ENCODE data around the gene ABLIM2. TPM values are rescaled to one million over a fixed set of nuclear protein-coding genes. Genes with fewer than 3 reads are reported as not detected.
A peak's percentile ranks its signal among the peaks of the same experiment; 100 is the strongest.

Gene ABLIM2
- total RNA-seq, 1 experiment from 2014 or later = under 0.01 TPM

DNA sequence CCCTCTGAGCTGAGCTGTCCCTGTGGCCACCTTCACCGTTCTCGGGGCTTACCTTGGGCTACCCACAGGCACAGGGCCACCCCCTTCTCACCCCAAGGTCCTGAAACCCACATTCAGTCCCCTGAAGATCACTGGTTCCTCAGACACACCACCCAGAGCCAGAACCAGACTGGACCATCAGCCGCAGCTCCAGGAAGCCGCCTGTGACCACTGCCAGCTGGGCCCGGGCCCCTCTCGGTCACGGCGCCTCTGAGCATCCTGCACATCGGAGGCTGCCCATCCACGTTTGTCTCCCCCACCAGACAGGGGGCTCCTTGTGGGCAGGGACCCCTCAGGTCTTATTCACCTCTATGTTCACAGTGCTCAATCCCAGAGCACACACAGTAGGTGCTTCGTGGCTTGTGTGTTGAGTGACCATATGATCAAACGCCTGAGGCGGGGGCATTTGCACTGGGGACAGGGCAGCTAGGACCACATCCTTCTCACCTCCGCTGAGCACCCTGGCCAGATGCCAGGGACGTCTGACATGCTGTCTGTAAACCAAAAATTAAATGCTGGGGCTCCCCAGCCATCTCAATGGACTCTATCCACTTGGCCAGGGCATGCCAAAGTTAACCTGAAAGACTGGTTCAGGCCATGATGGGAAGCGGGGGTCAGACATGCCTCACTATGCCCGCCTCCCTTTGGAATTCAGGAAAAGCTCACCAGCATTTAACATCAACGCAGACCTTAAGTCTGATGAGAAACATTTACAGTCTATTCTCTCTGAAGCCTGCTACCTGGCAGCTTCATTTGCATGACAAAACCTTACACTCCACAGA lies 109.5 kb downstream of the ABLIM2 start:
- DNase-seq (ENCODE audit: low read depth) = no peak

DNA sequence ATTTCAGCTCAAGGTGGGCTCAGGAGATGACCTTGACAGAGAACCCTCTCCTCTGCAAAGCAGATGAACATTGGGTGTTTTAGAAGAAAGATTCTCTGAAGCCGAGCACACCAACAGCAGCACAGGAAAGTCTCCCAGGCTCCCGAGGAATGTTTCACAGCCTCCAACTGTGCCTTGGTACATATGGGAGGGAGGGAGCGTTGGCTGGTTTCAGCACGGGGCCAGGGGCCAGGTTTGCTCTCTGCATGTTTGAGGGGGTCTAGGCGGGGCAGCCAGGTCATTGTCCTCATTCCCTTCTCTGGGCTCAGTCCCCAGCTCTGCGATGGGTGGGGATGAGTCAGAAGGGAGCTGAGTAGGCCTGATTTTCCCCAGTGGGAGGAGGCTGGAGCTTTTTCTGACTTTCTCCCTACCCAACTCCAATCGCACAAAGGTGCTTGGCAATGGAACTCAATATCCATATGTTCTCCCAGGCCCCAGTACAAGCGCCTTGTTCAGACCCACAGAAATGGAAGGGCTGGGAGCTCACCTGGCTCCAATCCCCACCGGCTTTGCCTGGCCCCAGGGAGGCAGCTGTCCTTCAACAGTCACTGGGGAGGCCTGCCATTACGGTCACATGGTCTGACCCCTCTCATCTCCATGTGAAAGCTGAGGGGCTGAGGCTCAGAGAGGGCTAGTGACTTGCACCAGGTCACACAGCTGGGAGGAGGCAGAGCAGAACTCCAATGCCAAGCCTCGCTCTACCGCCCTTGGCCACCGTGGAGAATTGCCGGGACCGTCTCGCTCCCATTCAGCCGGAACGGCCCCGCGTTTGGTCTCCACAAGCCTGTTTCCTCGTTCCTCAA lies 110.6 kb downstream of the ABLIM2 start:
- DNase-seq (ENCODE audit: low read depth) = no peak

DNA sequence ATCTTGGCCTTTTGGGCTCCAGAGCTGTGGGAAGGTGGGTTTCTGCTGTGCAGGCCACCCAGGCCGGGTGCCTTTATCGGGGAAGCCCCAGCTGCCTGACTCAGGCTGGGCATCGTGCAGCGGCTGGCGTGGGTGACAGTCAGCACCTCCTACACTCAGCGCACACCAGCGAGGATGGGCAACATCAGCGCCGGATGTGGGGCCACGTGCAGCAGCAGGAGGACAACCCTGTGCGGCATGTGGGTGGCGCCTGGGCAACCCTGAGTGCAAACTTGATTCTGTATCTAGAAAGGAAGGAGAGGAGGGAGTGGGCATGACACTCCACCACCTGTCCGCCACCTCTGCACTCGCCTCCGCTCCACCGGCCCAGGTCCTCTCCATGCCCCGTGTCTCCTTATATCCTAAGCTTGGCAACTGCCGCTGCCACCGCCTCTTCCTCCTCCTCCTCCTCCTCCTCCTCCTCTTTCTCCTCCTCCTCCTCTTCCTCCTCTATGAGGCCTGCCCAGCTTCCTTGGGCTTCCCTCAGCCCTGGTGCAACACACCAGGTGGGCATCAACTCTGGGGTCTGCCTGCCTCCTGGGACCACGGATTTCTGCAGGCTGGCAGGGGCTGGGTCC lies 111.6 kb downstream of the ABLIM2 start:
- no peak for DNase-seq (ENCODE audit: low read depth)

GRCh38 chr4:8045909-8046308 lies 112.7 kb downstream of the ABLIM2 start:
- DNase-seq (ENCODE audit: low read depth) = no peak

- DNase-seq (ENCODE audit: low read depth) = no peak
Observed at GRCh38 chr4:8044699-8045098, 113.9 kb downstream of the ABLIM2 start.

GRCh38 chr4:8044244-8044643 lies 114.4 kb downstream of the ABLIM2 start:
- DNase-seq (ENCODE audit: low read depth) = no peak

- no peak for DNase-seq (ENCODE audit: low read depth)
Observed at GRCh38 chr4:8043596-8043995, 115.0 kb downstream of the ABLIM2 start.

DNA sequence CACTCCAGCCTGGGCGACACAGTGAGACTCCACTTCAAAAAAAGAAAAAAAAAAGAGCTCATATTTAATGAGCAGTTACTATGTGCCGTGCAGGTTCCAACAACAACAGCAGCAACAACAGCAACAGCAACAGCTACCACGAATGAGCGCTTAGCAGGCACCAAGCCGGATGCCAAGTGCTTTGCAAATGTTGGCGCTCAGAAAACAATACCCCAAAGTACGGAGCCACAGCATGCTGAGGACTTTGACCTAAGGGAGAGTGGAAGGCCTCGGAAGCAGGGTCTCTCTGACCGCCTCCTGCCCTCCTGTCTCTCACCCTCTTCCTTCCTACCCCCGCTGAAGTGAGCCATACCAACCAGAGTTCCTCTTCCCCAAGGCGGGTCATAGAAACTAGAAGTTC lies 116.7 kb downstream of the ABLIM2 start:
- no peak for DNase-seq (ENCODE audit: low read depth)

DNA sequence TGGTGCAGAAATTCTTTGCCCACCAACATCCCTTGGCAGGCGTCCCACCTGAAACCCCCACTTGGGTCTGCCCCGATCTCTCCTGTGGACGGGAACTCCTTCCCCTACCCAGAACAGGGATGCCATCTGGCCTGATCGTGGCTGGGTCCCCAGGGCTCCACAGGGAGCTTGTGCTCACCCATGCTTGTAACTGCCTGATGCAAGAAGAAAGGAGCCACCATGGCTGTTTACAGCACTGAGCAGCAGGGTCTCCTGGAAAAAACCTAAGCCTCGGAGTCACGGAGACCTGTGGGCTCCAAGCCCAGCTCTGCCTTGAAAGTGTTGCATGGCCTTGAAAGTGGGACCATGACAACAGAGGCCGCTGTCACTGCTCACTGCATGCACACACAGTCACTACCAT lies 117.4 kb downstream of the ABLIM2 start:
- DNase-seq (ENCODE audit: low read depth) = no peak

- DNase-seq (ENCODE audit: low read depth) = no peak
Observed at GRCh38 chr4:8040607-8041006, 118.0 kb downstream of the ABLIM2 start.

DNA sequence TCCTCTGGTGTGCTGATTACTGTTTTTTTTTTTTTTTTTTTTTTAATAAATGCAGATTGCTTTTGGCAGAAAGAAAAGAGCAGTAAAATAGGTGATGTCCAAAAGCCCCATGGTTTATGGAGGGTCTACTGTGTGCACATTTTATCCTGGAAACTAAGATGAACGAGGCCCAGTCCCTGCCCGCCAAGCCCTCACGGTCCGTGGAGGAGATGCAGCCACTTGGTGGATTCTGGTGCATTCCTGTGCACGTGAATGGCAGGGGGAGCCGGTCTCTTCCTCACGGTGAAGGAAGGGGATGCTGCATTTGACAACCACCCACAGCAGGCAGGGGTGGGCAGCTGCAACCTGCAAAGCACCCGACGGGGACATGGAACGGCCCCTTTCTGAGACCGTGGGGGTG lies 118.8 kb downstream of the ABLIM2 start:
- DNase-seq (ENCODE audit: low read depth) = no peak

GRCh38 chr4:8039290-8039689 lies 119.3 kb downstream of the ABLIM2 start:
- no peak for DNase-seq (ENCODE audit: low read depth)

DNA sequence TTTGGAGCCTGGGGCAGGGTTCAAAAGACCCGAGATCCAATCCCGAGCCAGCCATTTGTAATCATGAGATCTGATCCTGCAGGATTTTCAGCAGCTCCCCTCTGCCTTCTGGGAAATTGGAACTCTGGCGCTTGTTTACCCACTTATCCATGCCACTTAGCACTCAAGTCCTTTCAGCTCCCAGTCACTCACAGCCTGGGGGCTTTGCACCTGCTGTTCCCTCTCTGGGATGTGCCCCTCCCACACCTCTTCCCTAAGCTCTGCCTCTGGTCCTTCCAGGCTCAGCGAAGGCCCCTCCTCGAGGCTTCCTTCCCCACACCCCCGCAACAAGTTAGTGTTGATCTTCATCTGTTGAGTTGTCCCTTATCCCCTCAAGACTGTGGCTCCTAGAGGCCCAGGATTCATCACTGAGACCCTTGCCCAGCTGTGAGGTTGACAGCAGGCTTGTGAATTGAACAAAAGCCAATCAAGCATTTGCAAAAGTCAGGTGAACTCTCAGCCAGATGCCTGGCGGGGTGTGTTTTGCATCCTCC lies 119.8 kb downstream of the ABLIM2 start:
- no peak for DNase-seq (ENCODE audit: low read depth)

GRCh38 chr4:8038083-8038482 lies 120.5 kb downstream of the ABLIM2 start:
- DNase-seq (ENCODE audit: low read depth) = no peak

- DNase-seq (ENCODE audit: low read depth) = no peak
Observed at GRCh38 chr4:8037150-8037769, 121.4 kb downstream of the ABLIM2 start.

DNA sequence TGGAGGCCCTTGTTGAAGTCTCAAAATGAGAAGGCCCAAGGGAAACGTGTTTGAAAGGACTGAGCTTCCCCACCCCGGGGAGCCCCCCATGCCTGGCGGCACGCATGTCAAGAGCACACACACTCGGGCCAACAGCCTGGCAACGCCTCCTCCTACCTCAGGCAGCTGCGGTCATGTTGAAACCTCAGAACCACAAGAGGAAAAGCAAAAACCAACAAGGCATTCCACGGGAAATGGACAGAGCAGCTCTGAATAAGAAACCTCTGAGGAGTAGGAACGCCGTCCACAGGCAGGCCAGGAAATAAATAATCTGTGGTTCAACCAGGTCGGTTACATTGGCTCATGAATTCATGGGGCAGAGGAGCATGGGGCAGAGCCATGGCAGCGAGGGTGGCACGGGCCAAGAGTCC lies 123.2 kb downstream of the ABLIM2 start:
- DNase-seq (ENCODE audit: low read depth) = peak; percentile 83

GRCh38 chr4:8033829-8034528 lies 124.6 kb downstream of the ABLIM2 start:
- peak; percentile 74 for DNase-seq (ENCODE audit: low read depth)

GRCh38 chr4:8033067-8033755 lies 125.4 kb downstream of the ABLIM2 start:
- DNase-seq (ENCODE audit: low read depth) = peak; percentile 21

GRCh38 chr4:8032381-8032780 lies 126.2 kb downstream of the ABLIM2 start:
- DNase-seq (ENCODE audit: low read depth) = no peak

GRCh38 chr4:8030121-8030781 lies 128.4 kb downstream of the ABLIM2 start:
- DNase-seq (ENCODE audit: low read depth) = no peak
